GM12864 (cell line): ENCODE measurements around the gene UTS2.

ENCODE experiments used
- DNase-seq: peaks from one replicate; pipeline ENCODE4 v3.0.0-alpha.2; 2011; ENCODE audit warnings: low read depth
- H3K4me3 ChIP-seq: 2 replicates; pipeline ENCODE4 v1.5.1; 2011; ENCODE audit warnings: mild to moderate bottlenecking, low read depth, low read length, control low read depth
- TF ChIP-seq, protein P1 (sequence below): IDR thresholded peaks from 2 replicates; pipeline ENCODE4 v1.5.1; 2011; ENCODE audit warnings: low read depth, mild to moderate bottlenecking, moderate library complexity, low read length, control low read depth, inconsistent platforms; ENCODE audit errors: missing control alignments

Gene UTS2

DNA sequence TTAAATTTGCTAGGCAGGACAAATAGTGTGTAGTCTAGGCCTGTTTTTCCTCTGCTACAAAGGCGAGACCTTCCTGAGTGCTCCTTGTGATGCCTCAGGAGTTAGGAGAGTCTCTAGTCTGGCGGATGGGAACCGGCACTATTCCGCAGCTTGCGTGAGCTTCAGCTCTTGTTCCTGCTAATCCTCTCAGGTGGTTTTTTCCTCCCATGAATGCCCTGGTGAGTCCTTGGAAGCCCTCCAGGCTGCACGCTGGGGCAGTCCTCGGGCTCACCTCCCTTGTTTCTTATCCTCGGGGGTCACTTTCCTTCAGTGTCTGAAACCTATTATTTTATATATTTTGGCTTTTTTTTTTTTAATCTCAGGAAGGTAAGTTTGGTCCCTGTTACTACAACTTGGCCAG is 28.2 kb downstream of the UTS2 start:
- no peak overlapping the region for H3K4me3 ChIP-seq
- TF ChIP-seq, protein P1, sequence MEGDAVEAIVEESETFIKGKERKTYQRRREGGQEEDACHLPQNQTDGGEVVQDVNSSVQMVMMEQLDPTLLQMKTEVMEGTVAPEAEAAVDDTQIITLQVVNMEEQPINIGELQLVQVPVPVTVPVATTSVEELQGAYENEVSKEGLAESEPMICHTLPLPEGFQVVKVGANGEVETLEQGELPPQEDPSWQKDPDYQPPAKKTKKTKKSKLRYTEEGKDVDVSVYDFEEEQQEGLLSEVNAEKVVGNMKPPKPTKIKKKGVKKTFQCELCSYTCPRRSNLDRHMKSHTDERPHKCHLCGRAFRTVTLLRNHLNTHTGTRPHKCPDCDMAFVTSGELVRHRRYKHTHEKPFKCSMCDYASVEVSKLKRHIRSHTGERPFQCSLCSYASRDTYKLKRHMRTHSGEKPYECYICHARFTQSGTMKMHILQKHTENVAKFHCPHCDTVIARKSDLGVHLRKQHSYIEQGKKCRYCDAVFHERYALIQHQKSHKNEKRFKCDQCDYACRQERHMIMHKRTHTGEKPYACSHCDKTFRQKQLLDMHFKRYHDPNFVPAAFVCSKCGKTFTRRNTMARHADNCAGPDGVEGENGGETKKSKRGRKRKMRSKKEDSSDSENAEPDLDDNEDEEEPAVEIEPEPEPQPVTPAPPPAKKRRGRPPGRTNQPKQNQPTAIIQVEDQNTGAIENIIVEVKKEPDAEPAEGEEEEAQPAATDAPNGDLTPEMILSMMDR, result no peak
- no peak for DNase-seq

DNA sequence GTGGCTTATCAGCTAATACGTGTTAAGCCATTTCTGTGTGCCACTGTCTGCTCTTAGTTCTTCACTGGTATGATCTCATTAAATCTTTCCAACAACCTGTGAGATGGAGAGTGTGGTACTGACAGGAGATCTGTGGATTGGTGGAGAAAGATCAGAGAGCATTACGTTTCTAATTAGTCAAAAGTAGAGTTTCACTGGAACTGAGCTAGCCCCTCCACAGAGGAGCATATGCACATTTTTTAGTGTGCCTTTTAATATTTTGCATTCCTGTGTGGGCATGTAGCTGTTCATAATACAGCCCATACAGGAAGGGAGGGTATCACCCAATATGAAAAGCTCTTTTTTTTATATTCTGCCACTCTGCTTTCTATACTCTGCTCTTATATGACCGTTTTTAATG is 31.6 kb downstream of the UTS2 start:
- DNase-seq, result no peak
- no peak overlapping the region for H3K4me3 ChIP-seq
- TF ChIP-seq, protein P1, result no peak

DNA sequence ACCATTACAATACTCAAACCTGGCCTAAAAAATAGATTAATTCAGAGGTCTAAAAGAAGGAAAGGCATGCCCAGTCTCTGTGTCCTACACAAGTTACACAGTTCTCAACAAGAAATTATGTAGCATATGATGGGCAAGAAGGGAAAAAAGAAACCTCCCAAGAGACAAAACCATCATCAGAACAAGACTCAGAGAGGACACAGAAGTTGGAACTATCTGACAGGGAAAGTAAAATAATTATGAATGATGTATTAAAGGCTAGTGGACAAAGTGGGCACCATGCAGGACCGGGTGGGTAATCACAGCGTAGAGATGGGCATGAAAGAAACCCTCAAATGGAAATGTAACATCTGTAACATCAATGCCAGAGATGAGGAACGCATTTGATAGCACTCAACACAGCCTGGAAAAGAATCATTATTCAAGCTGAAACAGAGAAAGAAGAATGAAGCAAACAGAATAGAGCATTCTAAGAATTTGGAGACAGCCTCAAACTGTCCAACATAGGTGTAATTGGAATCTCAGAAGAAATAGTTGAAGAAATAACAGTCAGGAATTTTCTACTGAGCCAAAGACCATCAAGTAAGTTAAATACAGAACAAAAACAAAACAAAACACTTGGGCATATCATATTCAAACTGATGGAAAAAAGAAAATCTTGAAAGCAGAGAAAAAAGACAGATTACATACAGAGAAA is 39.0 kb downstream of the UTS2 start:
- no peak overlapping the region for H3K4me3 ChIP-seq
- TF ChIP-seq, protein P1, result no peak
- DNase-seq, result no peak

DNA sequence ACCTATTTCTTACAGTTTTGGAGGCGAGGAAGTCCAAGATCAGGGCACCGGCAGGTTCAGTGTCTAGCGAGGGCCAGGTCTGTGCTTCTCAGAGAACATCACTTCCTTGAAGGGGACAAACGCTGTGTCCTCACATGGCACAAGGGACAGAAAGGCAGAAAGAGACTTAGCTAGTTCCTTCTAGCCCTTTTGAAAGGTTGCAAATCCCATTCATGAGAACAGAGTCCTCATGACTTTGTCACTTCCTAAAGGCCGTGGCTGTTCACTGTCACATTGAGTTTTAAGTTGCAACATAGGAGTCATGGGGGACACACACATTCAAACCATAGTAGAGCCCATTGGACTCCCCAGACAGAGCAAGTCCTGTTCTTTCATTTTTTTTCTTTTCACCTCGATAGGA is 41.4 kb downstream of the UTS2 start:
- no peak overlapping the region for H3K4me3 ChIP-seq
- no peak for DNase-seq
- TF ChIP-seq, protein P1, result no peak

DNA sequence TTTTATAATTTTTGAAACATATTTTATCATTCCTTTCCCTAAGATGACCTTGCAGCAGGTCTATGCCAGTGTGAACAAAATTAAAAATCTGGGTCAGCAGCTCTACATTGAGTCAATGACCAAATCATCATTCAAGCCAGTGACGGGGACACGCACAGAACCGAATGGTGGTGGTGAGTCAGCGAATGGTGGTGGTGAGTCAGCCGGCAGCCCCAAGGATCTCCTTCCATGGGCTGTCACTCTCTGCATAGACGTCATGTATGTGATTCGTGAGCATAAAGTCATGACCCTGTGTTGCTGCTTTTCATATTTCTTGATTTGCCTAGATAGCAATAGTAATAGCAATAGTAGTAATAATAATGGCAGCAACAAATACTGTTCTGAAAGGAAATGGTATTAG is 42.5 kb downstream of the UTS2 start:
- no peak for DNase-seq
- H3K4me3 ChIP-seq, result no peak overlapping the region
- TF ChIP-seq, protein P1, result no peak

DNA sequence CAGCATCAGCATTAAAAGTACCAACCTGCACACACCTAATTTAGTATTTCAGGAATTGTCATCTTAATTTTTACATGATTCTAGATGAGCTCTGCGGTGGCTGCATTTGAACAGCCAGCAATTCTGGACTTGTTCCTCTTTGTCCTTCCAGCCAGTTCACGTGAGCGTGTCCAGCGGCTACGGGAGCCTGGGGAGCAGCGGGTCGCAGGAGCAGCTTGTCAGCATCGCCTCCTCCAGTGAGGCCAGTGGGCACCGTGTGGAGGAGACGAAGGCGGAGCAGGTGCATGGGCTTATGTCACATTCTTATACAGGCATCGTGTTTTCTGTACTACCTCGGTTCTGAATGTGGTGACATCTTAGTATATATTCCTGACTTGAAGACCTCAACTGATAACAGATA is 43.1 kb downstream of the UTS2 start:
- DNase-seq, result no peak

DNA sequence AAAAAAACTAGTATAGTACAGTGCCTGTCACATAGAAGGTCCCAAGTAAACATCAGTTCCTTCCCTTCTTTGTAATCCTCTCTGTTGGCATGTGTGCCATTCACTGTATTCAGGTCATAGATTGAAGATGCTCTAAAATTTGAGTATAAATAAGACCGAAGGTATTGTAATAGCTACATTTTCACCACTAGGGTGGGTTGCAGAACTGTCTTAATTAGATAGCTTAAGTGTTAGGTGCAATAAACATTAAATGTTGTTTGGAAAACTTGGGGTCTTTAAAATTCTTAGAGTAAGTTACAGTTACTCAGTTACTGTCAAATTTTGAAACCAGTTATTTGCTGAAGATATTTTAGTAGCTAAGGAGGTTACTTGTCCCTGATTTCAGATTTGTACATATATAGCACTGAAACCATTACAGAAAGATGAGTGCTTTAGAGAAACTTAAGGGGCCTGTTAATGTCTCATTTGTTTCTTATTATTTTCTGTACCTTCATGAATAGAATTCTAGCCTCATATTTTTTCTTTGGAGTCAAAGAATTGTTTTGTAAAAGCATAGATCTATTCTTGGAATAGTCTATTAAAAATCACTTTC is 44.5 kb downstream of the UTS2 start:
- TF ChIP-seq, protein P1, result peak; percentile 38
- no peak overlapping the region for H3K4me3 ChIP-seq
- DNase-seq, result no peak

More for the DNA sequence above, 43.1 kb downstream of the UTS2 start:
- no peak overlapping the region for H3K4me3 ChIP-seq
- TF ChIP-seq, protein P1, result no peak
